HS-5 (cell line): ENCODE measurements around the gene PRMT6.
A peak's percentile ranks its signal among the peaks of the same experiment; 100 is the strongest.
"Not testable (repeated sequence)": the region's sequence is repeated elsewhere in the genome, so short reads cannot be mapped to it uniquely, and the experiment has no call there.

Experiments used
- DNase-seq: peaks from one replicate; pipeline ENCODE4 v3.0.0-alpha.2; 2012; ENCODE audit warnings: low read depth

The PRMT6 gene

DNA sequence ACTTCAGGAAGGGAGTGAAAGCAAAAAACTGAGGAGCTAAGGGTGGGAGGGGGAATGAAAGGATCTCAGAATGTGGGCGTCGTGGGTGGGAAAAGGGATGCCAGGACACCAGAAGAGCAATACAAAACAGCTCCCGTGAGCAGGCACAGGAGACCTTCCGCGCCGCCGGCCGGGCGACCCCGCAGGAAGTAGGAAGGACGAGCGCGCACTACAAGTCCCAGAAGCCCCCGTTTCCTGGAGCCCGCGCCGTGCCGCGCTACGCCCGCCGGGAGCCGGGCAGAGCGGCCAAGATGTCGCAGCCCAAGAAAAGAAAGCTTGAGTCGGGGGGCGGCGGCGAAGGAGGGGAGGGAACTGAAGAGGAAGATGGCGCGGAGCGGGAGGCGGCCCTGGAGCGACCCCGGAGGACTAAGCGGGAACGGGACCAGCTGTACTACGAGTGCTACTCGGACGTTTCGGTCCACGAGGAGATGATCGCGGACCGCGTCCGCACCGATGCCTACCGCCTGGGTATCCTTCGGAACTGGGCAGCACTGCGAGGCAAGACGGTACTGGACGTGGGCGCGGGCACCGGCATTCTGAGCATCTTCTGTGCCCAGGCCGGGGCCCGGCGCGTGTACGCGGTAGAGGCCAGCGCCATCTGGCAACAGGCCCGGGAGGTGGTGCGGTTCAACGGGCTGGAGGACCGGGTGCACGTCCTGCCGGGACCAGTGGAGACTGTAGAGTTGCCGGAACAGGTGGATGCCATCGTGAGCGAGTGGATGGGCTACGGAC lies at the start of gene PRMT6:
PRMT6 (plus strand) TSS at position 249 of the 771 bp plus-strand sequence; CDS start at position 291, 42 bp downstream.
- DNase-seq, result peak; percentile 43

DNA sequence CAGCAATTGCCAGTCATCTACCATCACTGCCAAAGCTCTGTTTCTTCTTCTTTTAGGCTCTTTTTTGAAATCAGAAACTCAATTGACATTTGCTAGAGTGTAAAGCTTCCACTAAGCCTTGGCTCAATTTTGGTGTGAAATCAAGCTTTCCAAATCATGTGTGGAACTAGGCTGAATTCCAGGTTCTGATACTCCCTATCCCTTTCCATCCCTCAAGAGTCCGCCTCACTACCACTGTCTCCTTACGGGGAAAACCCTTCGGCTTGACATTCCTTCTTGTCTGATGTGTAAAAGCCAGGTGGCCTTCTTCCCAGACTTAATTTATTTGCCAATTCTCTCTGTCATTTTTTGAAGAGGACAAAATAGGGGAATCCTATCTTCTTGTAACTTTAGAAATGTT lies 47.2 kb upstream of the PRMT6 start:
- no peak for DNase-seq

DNA sequence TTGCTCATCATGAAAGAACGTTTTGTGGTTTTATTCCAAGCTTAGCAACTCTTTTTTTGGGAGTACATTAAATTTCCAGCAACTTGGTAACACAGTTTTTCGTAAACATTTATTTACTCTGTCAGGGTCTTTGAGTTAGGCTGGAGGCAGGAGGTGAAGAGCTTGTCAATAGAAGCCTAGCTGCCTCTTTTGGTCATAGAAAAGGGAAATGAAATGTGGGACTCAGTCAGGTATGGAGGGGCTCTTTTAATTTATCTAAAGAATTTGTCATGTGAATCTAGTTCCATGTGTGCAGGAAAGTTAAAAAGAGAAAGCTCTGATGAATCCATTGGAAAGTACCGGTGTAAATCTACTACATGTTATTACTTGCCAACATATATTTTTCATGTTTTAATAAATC lies 45.9 kb upstream of the PRMT6 start:
- no peak for DNase-seq

DNA sequence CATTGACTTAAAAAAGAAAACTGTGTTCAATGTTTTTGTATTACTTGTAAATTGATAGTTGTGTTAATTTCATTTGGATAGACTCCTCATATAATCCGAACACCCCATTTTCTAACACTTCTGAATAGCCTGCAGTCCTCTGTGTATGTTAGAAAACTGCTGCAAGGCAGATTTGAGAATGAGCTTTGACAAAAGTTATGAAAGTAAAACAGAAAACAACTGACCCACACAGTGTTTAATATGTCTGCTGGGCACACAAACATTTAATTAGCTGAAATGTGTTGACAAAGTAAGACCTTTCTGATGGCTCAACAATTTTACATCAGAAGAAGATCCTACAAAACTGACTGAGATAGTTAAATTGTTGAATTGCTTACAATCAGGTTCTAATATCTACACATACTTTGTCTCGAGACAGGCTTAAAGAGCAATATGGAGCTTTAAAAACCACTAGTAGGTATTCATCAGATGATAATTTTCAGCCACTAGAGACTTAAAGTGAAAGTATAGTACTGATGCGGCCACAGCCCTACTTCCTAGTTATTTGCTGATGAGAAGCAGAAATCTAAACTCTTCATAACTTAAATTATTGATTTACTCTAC lies 40.0 kb upstream of the PRMT6 start:
- no peak for DNase-seq

DNA sequence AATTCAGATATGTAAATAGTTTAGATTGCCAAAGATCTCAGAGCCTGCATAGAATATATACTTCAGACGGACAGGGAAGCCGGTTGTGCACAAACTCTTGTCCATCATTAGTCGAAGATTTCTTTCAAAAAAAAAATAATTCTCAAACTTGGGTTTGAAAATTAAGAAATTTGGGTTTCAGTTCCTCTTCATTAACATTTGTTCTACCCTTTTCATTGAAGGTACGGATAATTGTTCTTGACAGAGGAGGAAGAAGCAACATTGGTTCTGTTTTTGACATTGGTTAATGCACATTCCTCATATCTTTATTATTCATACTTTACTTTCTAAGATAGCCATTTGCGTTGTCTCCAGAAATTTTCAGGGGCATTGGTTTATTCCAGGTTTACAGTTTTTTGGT lies 38.0 kb upstream of the PRMT6 start:
- no peak for DNase-seq

- peak; percentile 74 for DNase-seq
Measured at GRCh38 chr1:107019166-107019565, 37.3 kb upstream of the PRMT6 start.

GRCh38 chr1:107038874-107039273 lies 17.6 kb upstream of the PRMT6 start:
- not testable (repeated sequence) for DNase-seq

DNA sequence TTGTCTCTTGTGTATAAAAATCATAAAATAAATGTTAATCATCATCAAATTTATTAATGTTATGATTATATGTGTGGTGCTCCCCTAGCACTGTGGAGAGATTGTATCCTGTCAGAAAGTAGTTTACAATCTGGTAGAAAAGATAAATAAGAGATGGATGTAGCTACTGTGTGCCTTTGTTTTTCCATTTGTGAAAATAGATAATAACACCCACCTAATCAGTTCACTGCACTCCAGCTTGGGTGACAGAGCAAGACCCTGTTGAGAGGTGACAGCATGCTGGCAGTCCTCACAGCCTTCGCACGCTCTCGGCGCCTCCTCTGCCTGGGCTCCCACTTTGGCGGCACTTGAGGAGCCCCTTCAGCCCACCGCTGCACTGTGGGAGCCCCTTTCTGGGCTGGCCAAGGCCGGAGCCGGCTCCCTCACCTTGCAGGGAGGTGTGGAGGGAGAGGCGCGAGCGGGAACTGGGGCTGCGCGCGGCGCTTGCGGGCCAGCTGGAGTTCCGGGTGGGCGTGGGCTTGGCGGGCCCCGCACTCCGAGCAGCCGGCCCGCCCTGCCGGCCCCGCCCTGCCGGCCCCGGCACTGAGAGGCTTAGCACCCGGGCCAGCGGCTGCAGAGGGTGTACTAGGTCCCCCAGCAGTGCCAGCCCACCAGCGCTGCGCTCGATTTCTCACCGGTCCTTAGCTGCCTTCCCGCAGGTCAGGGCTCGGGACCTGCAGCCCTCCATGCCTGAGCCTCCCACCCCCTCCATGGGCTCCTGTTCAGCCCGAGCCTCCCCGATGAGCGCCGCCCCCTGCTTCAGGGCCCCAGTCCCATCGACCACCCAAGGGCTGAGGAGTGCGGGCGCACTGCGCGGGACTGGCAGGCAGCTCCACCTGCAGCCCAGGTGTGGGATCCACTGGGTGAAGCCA lies 11.9 kb upstream of the PRMT6 start:
- not testable (repeated sequence) for DNase-seq

- DNase-seq, result no peak
Measured at GRCh38 chr1:107047602-107048001, 8.9 kb upstream of the PRMT6 start.

GRCh38 chr1:107048241-107048640 lies 8.2 kb upstream of the PRMT6 start:
- no peak for DNase-seq

DNA sequence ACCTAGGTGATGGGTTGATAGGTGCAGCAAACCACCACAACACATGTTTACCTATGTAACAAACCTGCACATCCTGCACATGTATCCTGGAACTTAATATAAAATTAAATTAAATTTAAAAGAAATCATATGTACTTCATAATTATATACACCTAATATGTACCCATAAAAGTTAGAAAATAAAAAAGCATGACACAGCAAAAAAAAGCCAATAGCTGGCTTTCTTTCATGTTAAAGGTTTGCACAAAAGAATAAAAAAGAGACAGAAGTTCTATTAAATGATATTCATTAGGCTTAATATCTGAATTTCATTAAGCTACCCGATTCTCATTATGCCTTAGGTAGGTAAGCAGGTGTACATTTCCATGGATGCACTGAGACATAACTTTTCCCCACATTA lies 5.2 kb upstream of the PRMT6 start:
- no peak for DNase-seq

- DNase-seq, result not testable (repeated sequence)
Measured at GRCh38 chr1:107055919-107056425, 502 bp upstream of the PRMT6 start.

DNA sequence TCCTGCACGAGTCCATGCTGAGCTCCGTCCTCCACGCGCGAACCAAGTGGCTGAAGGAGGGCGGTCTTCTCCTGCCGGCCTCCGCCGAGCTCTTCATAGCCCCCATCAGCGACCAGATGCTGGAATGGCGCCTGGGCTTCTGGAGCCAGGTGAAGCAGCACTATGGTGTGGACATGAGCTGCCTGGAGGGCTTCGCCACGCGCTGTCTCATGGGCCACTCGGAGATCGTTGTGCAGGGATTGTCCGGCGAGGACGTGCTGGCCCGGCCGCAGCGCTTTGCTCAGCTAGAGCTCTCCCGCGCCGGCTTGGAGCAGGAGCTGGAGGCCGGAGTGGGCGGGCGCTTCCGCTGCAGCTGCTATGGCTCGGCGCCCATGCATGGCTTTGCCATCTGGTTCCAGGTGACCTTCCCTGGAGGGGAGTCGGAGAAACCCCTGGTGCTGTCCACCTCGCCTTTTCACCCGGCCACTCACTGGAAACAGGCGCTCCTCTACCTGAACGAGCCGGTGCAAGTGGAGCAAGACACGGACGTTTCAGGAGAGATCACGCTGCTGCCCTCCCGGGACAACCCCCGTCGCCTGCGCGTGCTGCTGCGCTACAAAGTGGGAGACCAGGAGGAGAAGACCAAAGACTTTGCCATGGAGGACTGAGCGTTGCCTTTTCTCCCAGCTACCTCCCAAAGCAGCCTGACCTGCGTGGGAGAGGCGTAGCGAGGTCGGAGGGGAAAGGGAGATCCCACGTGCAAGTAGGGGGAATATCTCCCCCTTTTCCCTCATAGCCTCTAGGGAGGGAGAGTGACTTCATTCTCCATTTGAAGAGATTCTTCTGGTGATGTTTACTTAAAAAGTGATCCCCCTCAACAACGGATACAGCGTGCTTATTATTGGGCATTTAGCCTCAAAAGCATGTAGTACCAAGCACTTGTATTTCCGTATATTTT lies 991 bp downstream of the PRMT6 start:
- DNase-seq, result peak; percentile 19

DNA sequence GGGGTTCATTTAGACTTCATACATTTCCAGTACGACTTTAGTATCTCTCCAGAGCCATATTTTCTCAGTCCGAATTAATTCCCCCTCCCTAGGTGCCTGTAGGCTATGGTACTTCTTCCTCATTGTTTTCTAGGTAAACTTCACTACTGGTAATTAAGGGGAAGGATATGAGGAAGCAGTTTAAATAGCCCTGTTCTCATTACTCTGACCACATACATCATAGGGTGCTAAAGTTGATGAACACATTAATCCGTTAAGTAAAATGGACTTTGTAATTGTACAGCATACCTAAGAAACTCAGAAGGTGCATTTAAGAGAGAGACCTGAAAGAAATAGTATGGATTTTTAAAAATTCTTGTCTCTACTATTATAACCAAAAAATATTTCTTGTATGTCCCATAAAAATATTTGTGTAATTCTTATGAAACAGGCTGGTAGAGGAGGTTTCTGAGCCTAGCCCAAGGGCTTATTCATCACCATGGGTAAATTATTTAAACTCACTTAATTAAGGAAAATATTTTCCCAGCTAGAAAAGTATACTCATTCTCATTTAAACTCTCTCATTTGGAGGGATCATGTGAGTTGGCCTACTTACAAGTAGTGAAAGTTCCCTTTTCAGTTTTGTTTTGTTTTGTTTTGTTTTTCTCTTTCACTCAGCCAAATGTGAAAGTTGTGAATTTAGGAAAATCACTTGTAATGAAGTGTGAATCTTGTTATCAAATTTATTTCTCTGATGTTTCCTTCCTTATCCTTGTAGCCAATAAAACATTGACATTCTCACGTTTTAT lies 2.0 kb downstream of the PRMT6 start:
- DNase-seq, result no peak

DNA sequence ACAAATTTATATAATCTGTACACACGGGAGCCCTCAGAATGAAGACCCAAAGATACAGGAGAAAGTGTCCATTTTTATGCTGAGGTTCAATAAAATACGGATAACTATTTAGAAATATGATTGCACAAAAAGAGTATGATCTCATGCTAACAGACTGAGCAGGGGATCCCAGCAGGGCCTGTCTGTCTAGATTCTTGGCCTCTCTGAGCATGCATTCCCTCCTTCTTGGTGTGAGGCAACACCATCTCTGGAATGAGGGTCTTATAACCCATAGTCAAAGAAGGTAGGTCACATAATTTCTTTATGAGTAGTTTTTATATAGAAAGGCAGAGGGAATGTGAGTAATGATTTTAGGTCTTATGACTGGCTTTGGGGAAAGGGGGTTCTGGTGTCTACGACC lies 5.4 kb downstream of the PRMT6 start:
- no peak for DNase-seq

DNA sequence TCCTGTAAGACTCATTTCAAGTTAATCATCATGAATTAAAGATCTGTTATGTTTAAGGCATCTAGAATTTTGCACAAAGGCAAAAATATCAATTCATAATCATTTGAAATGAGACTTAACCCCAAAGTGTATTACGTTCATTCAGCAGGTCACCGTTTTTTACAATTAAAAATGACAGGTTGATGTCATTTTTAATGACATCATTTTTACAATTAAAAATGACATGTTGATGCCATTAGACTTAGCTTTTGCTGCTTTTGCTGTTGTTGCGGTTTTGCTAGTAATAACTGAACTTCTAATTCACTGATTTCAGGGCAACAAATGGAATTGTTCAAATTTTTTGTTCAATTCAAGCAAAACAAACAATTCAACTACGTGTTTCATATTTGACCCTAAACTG lies 17.0 kb downstream of the PRMT6 start:
- no peak for DNase-seq

DNA sequence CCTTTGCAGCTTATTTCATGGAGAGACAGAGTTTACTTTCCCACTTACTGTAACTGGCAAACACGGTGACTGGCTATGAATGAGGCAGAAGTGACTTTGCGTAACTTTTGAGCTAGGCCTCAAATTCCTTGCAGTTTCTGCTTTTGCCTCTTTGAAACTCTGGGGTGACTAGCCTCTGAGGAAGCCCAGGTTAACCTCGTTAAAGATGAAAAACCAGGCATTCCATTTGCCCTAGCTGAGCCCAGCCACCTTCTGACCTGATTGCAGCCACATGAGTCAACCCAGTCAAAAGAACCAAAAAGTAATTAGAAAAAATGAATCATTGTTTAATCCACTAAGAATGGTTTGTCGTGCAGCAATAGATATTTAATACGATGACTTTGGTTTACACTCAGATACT lies 20.4 kb downstream of the PRMT6 start:
- DNase-seq, result peak; percentile 97

- no peak for DNase-seq
Measured at GRCh38 chr1:107079249-107079648, 22.8 kb downstream of the PRMT6 start.

DNA sequence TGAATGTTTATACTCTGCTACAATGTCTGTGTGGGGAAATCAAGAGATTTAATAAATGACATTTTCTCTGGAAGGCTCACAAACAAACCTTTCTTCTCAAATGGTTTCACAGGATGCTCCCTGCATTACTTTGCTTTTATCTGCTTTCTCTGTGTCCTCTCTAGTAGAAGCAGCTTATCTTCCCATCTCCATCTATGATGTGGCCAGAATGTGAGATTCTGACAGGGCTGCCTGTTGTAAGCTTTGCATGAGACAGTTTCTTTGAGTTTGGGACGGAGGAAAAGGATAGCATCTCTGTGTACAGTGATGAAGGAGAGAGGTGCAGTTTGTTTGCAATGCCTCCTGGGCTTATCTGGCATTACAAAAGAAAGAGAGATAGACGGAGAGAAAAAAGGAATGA lies 24.6 kb downstream of the PRMT6 start:
- no peak for DNase-seq

GRCh38 chr1:107091418-107091817 lies 34.9 kb downstream of the PRMT6 start:
- DNase-seq, result no peak

DNA sequence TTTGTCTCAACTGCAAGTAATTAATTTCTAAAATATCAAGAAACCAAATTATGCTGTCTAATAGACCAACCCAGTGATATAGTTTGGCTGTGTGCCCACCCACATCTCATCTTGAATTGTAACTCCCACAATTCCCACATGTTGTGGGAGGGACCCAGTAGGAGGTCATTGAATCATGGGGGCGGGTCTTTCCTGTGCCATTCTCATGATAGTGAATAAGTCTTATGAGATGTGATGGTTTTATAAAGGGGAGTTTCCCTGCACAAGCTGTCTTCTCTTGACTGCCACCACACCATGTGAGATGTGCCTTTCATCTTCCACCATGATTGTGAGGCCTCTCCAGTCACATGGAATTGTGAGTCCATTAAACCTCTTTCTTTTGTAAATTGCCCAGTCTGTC lies 36.9 kb downstream of the PRMT6 start:
- not testable (repeated sequence) for DNase-seq
